Effector memory CD8-positive, alpha-beta T cell (primary cell): ENCODE data around the gene BIRC7.
A peak's percentile ranks its signal among the peaks of the same experiment; 100 is the strongest.

Source experiments
- ATAC-seq: fragments of 150-1000 bp; cut with Tn5 transposase; replicated peaks from 2 replicates; pipeline ENCODE4 v1.10.0; 2021; ENCODE audit warnings: mild to moderate bottlenecking, moderate library complexity
- DNase-seq, 3 experiments: peaks; one replicate each; pipeline ENCODE4 v3.0.0; 2021
- H3K27ac Mint-ChIP-seq, 2 donors: one replicate each; pipeline ENCODE4 v1.8.0; 2022; ENCODE audit warnings: mild to moderate bottlenecking in 2 of 2, mixed read lengths in 2 of 2, moderate library complexity in 2 of 2
- H3K27me3 Mint-ChIP-seq, 2 donors: one replicate each; pipeline ENCODE4 v1.8.0; 2022; ENCODE audit warnings: mixed read lengths in 2 of 2
- H3K36me3 Mint-ChIP-seq: one replicate; pipeline ENCODE4 v1.8.0; 2022; ENCODE audit warnings: mild to moderate bottlenecking, moderate library complexity, mixed read lengths; ENCODE audit not compliant: insufficient read depth
- H3K4me1 Mint-ChIP-seq, 2 donors: one replicate each; pipeline ENCODE4 v1.8.0; 2022; ENCODE audit warnings: low read depth in 2 of 2, mixed read lengths in 2 of 2
- H3K4me3 Mint-ChIP-seq, 2 donors: one replicate each; pipeline ENCODE4 v1.8.0; 2022; ENCODE audit warnings: mild to moderate bottlenecking in 2 of 2, mixed read lengths in 2 of 2, moderate library complexity in 2 of 2
- H3K9me3 Mint-ChIP-seq, 2 donors: one replicate each; pipeline ENCODE4 v1.8.0; 2022; ENCODE audit warnings: mixed read lengths in 2 of 2

BIRC7 gene

GRCh38 chr20:63273635-63274380, 38.1 kb downstream of the BIRC7 start:
- Mint-ChIP-seq H3K4me1 (peaks cover 18 to 27% of the 10 kb centered on the region in 2 donors), H3K36me3 (peaks cover 12% of the 10 kb centered on the region), H3K4me3 (peak overlapping the region; percentile 91 to 95), H3K27me3 (no peaks in the 10 kb centered on the region), H3K9me3 (no peaks in the 10 kb centered on the region), H3K27ac (peak overlapping the region; percentile 91 to 94)
- ATAC-seq, result no peak
- no peak for DNase-seq

- peaks cover 19% of the 10 kb centered on the region for H3K36me3 Mint-ChIP-seq
- DNase-seq (no peak), ATAC-seq (no peak)
- peak overlapping the region; percentile 91 to 94 for H3K27ac Mint-ChIP-seq
- no peaks in the 10 kb centered on the region for H3K9me3 Mint-ChIP-seq
- H3K27me3 Mint-ChIP-seq, result no peaks in the 10 kb centered on the region
- peak overlapping the region; percentile 50 to 51 for H3K4me3 Mint-ChIP-seq
- H3K4me1 Mint-ChIP-seq, result peaks cover 18 to 27% of the 10 kb centered on the region in 2 donors
Measured at GRCh38 chr20:63274381-63275228, 38.9 kb downstream of the BIRC7 start.

- Mint-ChIP-seq H3K4me1 (peaks cover 18 to 27% of the 10 kb centered on the region in 2 donors), H3K4me3 (no peak overlapping the region), H3K27me3 (no peaks in the 10 kb centered on the region), H3K9me3 (no peaks in the 10 kb centered on the region), H3K27ac (peak overlapping the region in 1 of 2 donors; percentile 46), H3K36me3 (peaks cover 30% of the 10 kb centered on the region)
- DNase-seq, result no peak
- no peak for ATAC-seq
Measured at GRCh38 chr20:63275825-63276224, 40.1 kb downstream of the BIRC7 start.

GRCh38 chr20:63276956-63277355, 41.3 kb downstream of the BIRC7 start:
- no peak overlapping the region for H3K4me3 Mint-ChIP-seq
- no peak for DNase-seq
- H3K4me1 Mint-ChIP-seq, result peaks cover 15 to 18% of the 10 kb centered on the region in 2 donors
- no peaks in the 10 kb centered on the region for H3K27me3 Mint-ChIP-seq
- no peak overlapping the region for H3K27ac Mint-ChIP-seq
- H3K9me3 Mint-ChIP-seq, result no peaks in the 10 kb centered on the region
- ATAC-seq, result no peak
- H3K36me3 Mint-ChIP-seq, result peaks cover 33% of the 10 kb centered on the region

GRCh38 chr20:63277466-63278272, 42.0 kb downstream of the BIRC7 start:
- no peak overlapping the region for H3K27ac Mint-ChIP-seq

GRCh38 chr20:63278661-63279060, 43.0 kb downstream of the BIRC7 start:
- H3K9me3 Mint-ChIP-seq, result no peaks in the 10 kb centered on the region
- peaks cover 29% of the 10 kb centered on the region for H3K36me3 Mint-ChIP-seq
- peaks cover 13 to 16% of the 10 kb centered on the region in 2 donors for H3K4me1 Mint-ChIP-seq
- no peak overlapping the region for H3K27ac Mint-ChIP-seq
- ATAC-seq, result no peak
- DNase-seq, result no peak
- no peaks in the 10 kb centered on the region for H3K27me3 Mint-ChIP-seq
- H3K4me3 Mint-ChIP-seq, result no peak overlapping the region

More at GRCh38 chr20:63277466-63278272, 42.0 kb downstream of the BIRC7 start:
- Mint-ChIP-seq H3K4me1 (peaks cover 15 to 18% of the 10 kb centered on the region in 2 donors), H3K4me3 (no peak overlapping the region), H3K36me3 (peaks cover 33% of the 10 kb centered on the region), H3K27me3 (no peaks in the 10 kb centered on the region), H3K9me3 (no peaks in the 10 kb centered on the region)
- no peak for DNase-seq
- no peak for ATAC-seq

GRCh38 chr20:63279931-63280330, 44.2 kb downstream of the BIRC7 start:
- Mint-ChIP-seq H3K9me3 (no peaks in the 10 kb centered on the region), H3K36me3 (peaks cover 34% of the 10 kb centered on the region), H3K4me1 (peaks cover 5% of the 10 kb centered on the region in 2 donors), H3K27ac (no peak overlapping the region), H3K27me3 (no peaks in the 10 kb centered on the region), H3K4me3 (no peak overlapping the region)
- no peak for ATAC-seq
- no peak for DNase-seq

- ATAC-seq (no peak), DNase-seq (no peak)
- H3K4me1 Mint-ChIP-seq, result peaks cover under 1 to 2% of the 10 kb centered on the region in 2 donors
- H3K27me3 Mint-ChIP-seq, result no peaks in the 10 kb centered on the region
- peak overlapping the region; percentile 26 to 56 for H3K27ac Mint-ChIP-seq
- peaks cover 34% of the 10 kb centered on the region for H3K36me3 Mint-ChIP-seq
- no peaks in the 10 kb centered on the region for H3K9me3 Mint-ChIP-seq
- H3K4me3 Mint-ChIP-seq, result no peak overlapping the region
Measured at GRCh38 chr20:63280371-63280770, 44.7 kb downstream of the BIRC7 start.

- DNase-seq (no peak), ATAC-seq (no peak)
- Mint-ChIP-seq H3K27ac (peak overlapping the region; percentile 26 to 56), H3K9me3 (no peaks in the 10 kb centered on the region), H3K36me3 (peaks cover 33% of the 10 kb centered on the region), H3K4me1 (peaks cover 0 to 2% of the 10 kb centered on the region in 2 donors), H3K27me3 (no peaks in the 10 kb centered on the region), H3K4me3 (no peak overlapping the region)
Measured at GRCh38 chr20:63280929-63281545, 45.3 kb downstream of the BIRC7 start.

GRCh38 chr20:63281742-63282665, 46.3 kb downstream of the BIRC7 start:
- H3K4me1 Mint-ChIP-seq, result peaks cover 0 to 2% of the 10 kb centered on the region in 2 donors
- DNase-seq (no peak), ATAC-seq (no peak)
- H3K27ac Mint-ChIP-seq, result peak overlapping the region in 1 of 2 donors; percentile 38
- H3K36me3 Mint-ChIP-seq, result peaks cover 27% of the 10 kb centered on the region
- H3K9me3 Mint-ChIP-seq, result no peaks in the 10 kb centered on the region
- H3K4me3 Mint-ChIP-seq, result no peak overlapping the region
- H3K27me3 Mint-ChIP-seq, result no peaks in the 10 kb centered on the region

GRCh38 chr20:63282946-63283345, 47.2 kb downstream of the BIRC7 start:
- Mint-ChIP-seq H3K9me3 (no peaks in the 10 kb centered on the region), H3K36me3 (peaks cover 27% of the 10 kb centered on the region), H3K4me3 (no peak overlapping the region), H3K27ac (no peak overlapping the region), H3K27me3 (no peaks in the 10 kb centered on the region), H3K4me1 (peaks cover 0 to 2% of the 10 kb centered on the region in 2 donors)
- DNase-seq, result no peak
- ATAC-seq, result no peak
